Measurements from ENCODE around the gene CD83. TPM values are rescaled to one million over a fixed set of nuclear protein-coding genes. Genes with fewer than 3 reads are reported as not detected.

The CD83 gene
- total RNA-seq, 2 donors from 2014 or later: 19.9 to 26.6 TPM

GRCh38 chr6:14095437-14095836, 22.1 kb upstream of the CD83 start:
- ATAC-seq (replicated peaks in 1 of 2): peak in 1 of 2 donors; percentile 31

GRCh38 chr6:14100138-14100537, 17.4 kb upstream of the CD83 start:
- ATAC-seq (replicated peaks in 1 of 2): no peak
- Mint-ChIP-seq H3K9me3 (no peaks in the 10 kb centered on the region), H3K36me3 (ENCODE audit: insufficient read depth in 2 of 2) (no peaks in the 10 kb centered on the region)

More at GRCh38 chr6:14095437-14095836, 22.1 kb upstream of the CD83 start:
- H3K9me3 Mint-ChIP-seq: peaks cover 0 to 2% of the 10 kb centered on the region in 2 donors
- H3K36me3 Mint-ChIP-seq (ENCODE audit: insufficient read depth in 2 of 2): peaks cover 0 to 2% of the 10 kb centered on the region in 2 donors
- no peaks in the 10 kb centered on the region for H3K27me3 Mint-ChIP-seq (ENCODE audit: low read depth)
- no peak overlapping the region for H3K27ac Mint-ChIP-seq
- no peak for DNase-seq
- H3K4me3 Mint-ChIP-seq: peak overlapping the region; percentile 14 to 27
- H3K4me1 Mint-ChIP-seq (ENCODE audit: low read depth): peaks cover 50% of the 10 kb centered on the region

GRCh38 chr6:14100966-14101365, 16.6 kb upstream of the CD83 start:
- DNase-seq (no peak), ATAC-seq (replicated peaks in 1 of 2) (no peak)
- Mint-ChIP-seq H3K36me3 (ENCODE audit: insufficient read depth in 2 of 2) (peaks cover 0 to 3% of the 10 kb centered on the region in 2 donors), H3K4me1 (ENCODE audit: low read depth) (peaks cover 14% of the 10 kb centered on the region), H3K27me3 (ENCODE audit: low read depth) (peaks cover 12% of the 10 kb centered on the region), H3K27ac (no peak overlapping the region), H3K4me3 (no peak overlapping the region), H3K9me3 (no peaks in the 10 kb centered on the region)

More at GRCh38 chr6:14100138-14100537, 17.4 kb upstream of the CD83 start:
- H3K27me3 Mint-ChIP-seq (ENCODE audit: low read depth): peaks cover 7% of the 10 kb centered on the region
- no peak overlapping the region for H3K27ac Mint-ChIP-seq
- H3K4me1 Mint-ChIP-seq (ENCODE audit: low read depth): peaks cover 22% of the 10 kb centered on the region
- H3K4me3 Mint-ChIP-seq: no peak overlapping the region
- DNase-seq: no peak

GRCh38 chr6:14102383-14102782, 15.2 kb upstream of the CD83 start:
- H3K4me1 Mint-ChIP-seq (ENCODE audit: low read depth): peaks cover 8% of the 10 kb centered on the region
- no peak for ATAC-seq (replicated peaks in 1 of 2)
- H3K36me3 Mint-ChIP-seq (ENCODE audit: insufficient read depth in 2 of 2): peaks cover 5 to 8% of the 10 kb centered on the region in 2 donors
- peaks cover 12% of the 10 kb centered on the region for H3K27me3 Mint-ChIP-seq (ENCODE audit: low read depth)
- peaks cover 2 to 8% of the 10 kb centered on the region in 2 donors for H3K9me3 Mint-ChIP-seq
- H3K27ac Mint-ChIP-seq: no peak overlapping the region
- H3K4me3 Mint-ChIP-seq: no peak overlapping the region
- no peak for DNase-seq

GRCh38 chr6:14105547-14105946, 12.0 kb upstream of the CD83 start:
- Mint-ChIP-seq H3K27ac (no peak overlapping the region), H3K4me3 (no peak overlapping the region), H3K9me3 (peaks cover 6 to 11% of the 10 kb centered on the region in 2 donors), H3K36me3 (ENCODE audit: insufficient read depth in 2 of 2) (peaks cover 9 to 15% of the 10 kb centered on the region in 2 donors), H3K27me3 (ENCODE audit: low read depth) (peaks cover 12% of the 10 kb centered on the region), H3K4me1 (ENCODE audit: low read depth) (peaks cover 37% of the 10 kb centered on the region)
- DNase-seq: no peak
- ATAC-seq (replicated peaks in 1 of 2): no peak

- Mint-ChIP-seq H3K9me3 (peaks cover 6 to 11% of the 10 kb centered on the region in 2 donors), H3K27me3 (ENCODE audit: low read depth) (peaks cover 12% of the 10 kb centered on the region), H3K36me3 (ENCODE audit: insufficient read depth in 2 of 2) (peaks cover 9 to 15% of the 10 kb centered on the region in 2 donors), H3K4me3 (no peak overlapping the region), H3K27ac (no peak overlapping the region), H3K4me1 (ENCODE audit: low read depth) (peaks cover 34% of the 10 kb centered on the region)
- ATAC-seq (replicated peaks in 1 of 2) (no peak), DNase-seq (no peak)
These were observed 10.6 kb upstream of the CD83 start for GRCh38 chr6:14107000-14107399.

GRCh38 chr6:14107711-14108494, 9.7 kb upstream of the CD83 start:
- H3K27ac Mint-ChIP-seq: peak overlapping the region; percentile 7
- peaks cover 9 to 15% of the 10 kb centered on the region in 2 donors for H3K36me3 Mint-ChIP-seq (ENCODE audit: insufficient read depth in 2 of 2)
- DNase-seq (no peak), ATAC-seq (replicated peaks in 1 of 2) (peak; percentile 10 to 20)
- H3K27me3 Mint-ChIP-seq (ENCODE audit: low read depth): peaks cover 12% of the 10 kb centered on the region
- peaks cover 34% of the 10 kb centered on the region for H3K4me1 Mint-ChIP-seq (ENCODE audit: low read depth)
- peaks cover 6 to 11% of the 10 kb centered on the region in 2 donors for H3K9me3 Mint-ChIP-seq
- peak overlapping the region; percentile 71 to 81 for H3K4me3 Mint-ChIP-seq

GRCh38 chr6:14108571-14109410, 8.8 kb upstream of the CD83 start:
- Mint-ChIP-seq H3K27me3 (ENCODE audit: low read depth) (peaks cover 12% of the 10 kb centered on the region), H3K27ac (peak overlapping the region; percentile 7), H3K36me3 (ENCODE audit: insufficient read depth in 2 of 2) (peaks cover 9 to 15% of the 10 kb centered on the region in 2 donors), H3K9me3 (peaks cover 6 to 11% of the 10 kb centered on the region in 2 donors), H3K4me1 (ENCODE audit: low read depth) (peaks cover 34% of the 10 kb centered on the region), H3K4me3 (peak overlapping the region; percentile 71 to 81)
- peak; percentile 68 to 81 for ATAC-seq (replicated peaks in 1 of 2)
- peak; percentile 25 to 46 for DNase-seq

GRCh38 chr6:14109411-14109826, 8.2 kb upstream of the CD83 start:
- Mint-ChIP-seq H3K4me1 (ENCODE audit: low read depth) (peaks cover 34% of the 10 kb centered on the region), H3K27ac (peak overlapping the region; percentile 7)
- ATAC-seq (replicated peaks in 1 of 2): no peak

GRCh38 chr6:14110001-14110818, 7.4 kb upstream of the CD83 start:
- Mint-ChIP-seq H3K4me1 (ENCODE audit: low read depth) (peaks cover 34% of the 10 kb centered on the region), H3K27me3 (ENCODE audit: low read depth) (peaks cover 4% of the 10 kb centered on the region), H3K27ac (peak overlapping the region; percentile 7), H3K36me3 (ENCODE audit: insufficient read depth in 2 of 2) (peaks cover 9 to 15% of the 10 kb centered on the region in 2 donors), H3K4me3 (peak overlapping the region; percentile 71 to 81), H3K9me3 (peaks cover 6 to 11% of the 10 kb centered on the region in 2 donors)
- ATAC-seq (replicated peaks in 1 of 2) (peak; percentile 42 to 63), DNase-seq (peak; percentile 10 to 17)

More at GRCh38 chr6:14109411-14109826, 8.2 kb upstream of the CD83 start:
- DNase-seq: no peak
- peaks cover 6 to 11% of the 10 kb centered on the region in 2 donors for H3K9me3 Mint-ChIP-seq
- H3K4me3 Mint-ChIP-seq: peak overlapping the region; percentile 71 to 81
- H3K27me3 Mint-ChIP-seq (ENCODE audit: low read depth): peaks cover 12% of the 10 kb centered on the region
- peaks cover 9 to 15% of the 10 kb centered on the region in 2 donors for H3K36me3 Mint-ChIP-seq (ENCODE audit: insufficient read depth in 2 of 2)

GRCh38 chr6:14113976-14114375, 3.6 kb upstream of the CD83 start:
- Mint-ChIP-seq H3K27me3 (ENCODE audit: low read depth) (no peaks in the 10 kb centered on the region), H3K4me1 (ENCODE audit: low read depth) (peaks cover 29% of the 10 kb centered on the region), H3K4me3 (no peak overlapping the region), H3K36me3 (ENCODE audit: insufficient read depth in 2 of 2) (peaks cover 4 to 5% of the 10 kb centered on the region in 2 donors), H3K9me3 (no peaks in the 10 kb centered on the region), H3K27ac (no peak overlapping the region)
- DNase-seq (no peak), ATAC-seq (replicated peaks in 1 of 2) (no peak)

- Mint-ChIP-seq H3K4me1 (ENCODE audit: low read depth) (peaks cover 47% of the 10 kb centered on the region), H3K4me3 (peak overlapping the region; percentile 90 to 99), H3K27ac (peak overlapping the region; percentile 66), H3K27me3 (ENCODE audit: low read depth) (no peaks in the 10 kb centered on the region), H3K9me3 (no peaks in the 10 kb centered on the region), H3K36me3 (ENCODE audit: insufficient read depth in 2 of 2) (peaks cover 13 to 29% of the 10 kb centered on the region in 2 donors)
- no peak for DNase-seq
- peak; percentile 15 for ATAC-seq (replicated peaks in 1 of 2)
These were observed 493 bp downstream of the CD83 start for GRCh38 chr6:14118091-14118439.

Data from activated T-cell treated with anti-CD3 and anti-CD28 coated beads, Interleukin-2, amount 50 U/mL, for 72 hours (primary cell).